ENCODE measurements around the gene ZDHHC20.

The ZDHHC20 gene

DNA sequence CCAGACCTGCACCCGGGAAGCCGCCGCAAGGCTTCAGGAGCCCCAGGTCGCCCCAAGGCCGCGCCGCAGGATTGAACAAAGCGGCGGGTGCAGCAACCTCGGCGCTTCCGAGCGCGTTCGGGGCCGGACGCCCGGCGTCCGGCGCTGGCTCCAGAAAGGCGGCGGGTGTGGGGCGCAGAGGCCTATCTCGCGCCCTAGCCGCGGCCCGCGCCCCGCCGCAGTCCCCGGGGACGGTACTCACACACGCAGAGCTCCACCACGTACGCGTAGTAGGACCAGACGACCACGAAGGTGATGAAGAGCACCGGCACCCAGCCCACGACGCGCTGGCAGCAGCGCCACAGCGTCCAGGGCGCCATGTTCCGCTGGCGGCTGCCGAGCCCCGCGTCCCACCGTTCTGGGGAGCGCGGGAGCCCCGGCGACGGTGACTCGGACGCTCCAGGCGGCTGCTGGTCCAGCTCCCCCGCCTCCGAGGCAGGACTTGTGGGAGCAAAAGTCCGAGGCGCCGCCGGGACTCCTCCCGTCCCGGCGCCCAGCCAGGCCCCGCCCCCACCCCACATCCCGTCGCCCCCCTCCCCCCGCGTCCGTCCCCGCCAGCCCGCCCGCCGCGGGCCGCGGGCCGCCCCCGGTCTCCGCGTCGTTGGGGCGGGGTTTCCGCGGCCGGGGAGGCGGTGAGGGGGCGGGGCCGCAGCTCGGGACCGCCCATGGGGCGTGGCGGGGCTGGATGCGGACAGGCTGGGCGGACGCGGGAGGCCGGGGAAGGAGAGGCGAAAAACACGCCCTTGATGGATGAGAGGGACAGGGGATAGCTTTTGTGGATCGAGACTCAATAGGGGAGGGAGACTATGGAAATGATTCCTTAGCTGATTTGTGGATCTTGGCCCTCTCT is at the start of gene ZDHHC20:
TSS of gene ZDHHC20 (minus strand) at position 491 of the 889 bp plus-strand sequence. CDS start at position 359, 132 bp downstream.
- peak; percentile 86 for DNase-seq

- DNase-seq: no peak
Measured at GRCh38 chr13:21504379-21504778, 45.3 kb upstream of the ZDHHC20 start.

GRCh38 chr13:21501686-21502085 is 42.6 kb upstream of the ZDHHC20 start:
- DNase-seq: no peak

- DNase-seq: no peak
Measured at GRCh38 chr13:21486322-21486721, 27.2 kb upstream of the ZDHHC20 start.

GRCh38 chr13:21483748-21484147 is 24.6 kb upstream of the ZDHHC20 start:
- no peak for DNase-seq

GRCh38 chr13:21481359-21481758 is 22.3 kb upstream of the ZDHHC20 start:
- no peak for DNase-seq

DNA sequence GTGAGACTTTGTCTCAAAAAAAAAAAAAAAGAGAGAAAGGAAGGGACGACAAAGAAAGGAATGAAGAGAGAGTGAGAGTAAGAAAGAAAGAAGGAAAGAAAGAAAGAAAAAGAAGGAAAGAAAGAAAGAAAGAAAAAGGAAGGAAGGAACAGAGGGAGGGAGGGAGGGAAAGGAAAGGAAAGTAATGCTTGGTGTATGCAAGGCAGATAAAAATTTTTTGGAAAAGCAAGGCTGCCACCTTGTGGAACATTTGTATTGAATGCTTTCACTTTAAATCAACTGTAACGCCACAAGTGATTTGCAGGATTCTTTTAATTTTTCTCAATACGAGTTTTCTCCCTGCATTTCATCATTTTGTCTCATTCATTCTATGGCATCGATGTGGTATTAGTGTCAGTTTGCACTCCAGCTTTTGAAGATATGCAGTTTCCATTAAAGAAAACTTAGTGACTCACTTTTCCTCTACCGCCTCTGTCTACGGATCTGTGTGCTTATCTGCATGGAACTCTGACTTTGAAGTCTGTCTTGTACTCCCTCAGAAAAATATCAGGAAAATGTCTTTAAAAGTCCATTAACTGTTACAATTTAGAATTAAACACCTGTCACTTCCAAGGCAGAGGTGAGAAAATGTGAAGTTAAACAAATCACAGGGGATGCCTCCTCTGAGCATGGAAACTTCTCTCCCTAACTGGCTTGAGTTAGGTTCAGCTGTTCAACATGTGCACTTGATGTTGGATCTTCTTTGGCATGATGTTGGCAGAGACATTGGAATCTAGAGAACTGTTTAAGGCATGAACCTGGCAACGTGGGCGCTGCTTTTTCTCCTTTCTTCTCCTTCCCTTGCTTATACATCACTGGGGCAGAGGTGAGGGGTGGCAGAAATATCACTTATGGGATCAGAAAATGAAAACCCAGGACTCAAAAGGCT is 20.0 kb upstream of the ZDHHC20 start:
- peak; percentile 64 for DNase-seq

DNA sequence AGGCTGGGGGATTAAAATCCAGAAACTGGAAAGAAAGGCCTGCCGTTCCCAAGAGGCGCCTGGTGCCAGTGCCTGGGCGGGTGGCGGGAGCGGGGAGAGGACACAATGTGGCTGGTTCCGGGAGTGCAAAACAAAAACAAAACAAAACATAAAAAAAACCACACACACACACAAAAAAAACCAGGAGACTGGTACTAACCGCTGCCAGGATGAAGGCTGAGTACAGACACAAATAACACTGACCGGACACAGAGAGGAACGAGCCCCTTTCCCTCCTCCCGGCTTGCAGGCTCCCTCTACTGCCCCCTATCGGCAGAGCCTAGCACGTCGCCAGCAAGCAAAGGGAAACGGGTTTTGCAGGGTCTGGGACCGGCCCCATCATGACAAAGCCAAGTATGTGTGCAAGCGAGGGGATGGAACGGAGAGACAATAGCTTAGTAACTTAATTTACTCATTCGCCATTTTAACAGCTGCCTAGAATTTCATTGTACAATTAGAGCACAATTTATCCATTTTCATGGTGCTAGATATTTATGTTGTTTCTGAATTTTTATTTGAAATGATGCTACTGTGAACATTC is 17.9 kb upstream of the ZDHHC20 start:
- peak; percentile 80 for DNase-seq

DNA sequence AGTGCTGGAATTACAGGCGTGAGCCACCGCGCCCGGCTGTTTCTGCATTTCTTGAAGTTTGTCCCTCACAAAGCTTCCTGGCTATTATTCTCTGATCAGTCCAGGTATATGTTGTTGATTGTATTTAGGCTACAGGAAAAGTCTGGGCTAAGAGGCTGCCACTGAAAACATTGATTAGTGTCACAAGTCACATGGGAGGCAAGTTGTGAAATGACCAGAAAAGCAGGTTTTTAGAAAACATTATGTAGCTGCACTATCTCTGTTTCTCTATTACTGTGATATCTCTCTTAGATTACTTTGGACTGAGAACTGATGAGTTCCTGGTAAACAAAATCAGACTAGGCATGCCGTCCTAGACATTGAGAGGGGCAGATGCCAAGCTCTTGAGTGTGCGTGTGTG is 16.0 kb upstream of the ZDHHC20 start:
- no peak for DNase-seq

DNA sequence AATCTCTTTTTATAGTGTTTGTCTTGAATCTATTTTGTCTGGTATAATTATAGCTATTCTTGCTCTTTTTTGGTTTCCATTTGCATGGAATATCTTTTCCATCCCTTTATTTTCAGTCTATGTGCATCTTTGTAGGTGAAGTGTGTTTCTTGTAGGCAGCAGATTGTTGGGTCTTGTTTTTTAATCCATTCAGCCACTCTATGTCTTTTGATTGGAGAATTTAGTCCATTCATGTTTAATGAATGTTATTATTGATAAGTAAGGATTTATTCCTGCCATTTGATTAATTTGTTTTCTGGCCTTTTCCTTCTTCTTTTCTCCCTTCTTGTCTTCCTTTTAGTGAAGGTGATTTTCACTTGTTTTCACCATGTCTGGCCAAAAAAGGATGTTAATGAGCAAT is 11.7 kb upstream of the ZDHHC20 start:
- no peak for DNase-seq

- DNase-seq: no peak
Measured at GRCh38 chr13:21466527-21466926, 7.4 kb upstream of the ZDHHC20 start.

- no peak for DNase-seq
Measured at GRCh38 chr13:21465710-21466160, 6.6 kb upstream of the ZDHHC20 start.

DNA sequence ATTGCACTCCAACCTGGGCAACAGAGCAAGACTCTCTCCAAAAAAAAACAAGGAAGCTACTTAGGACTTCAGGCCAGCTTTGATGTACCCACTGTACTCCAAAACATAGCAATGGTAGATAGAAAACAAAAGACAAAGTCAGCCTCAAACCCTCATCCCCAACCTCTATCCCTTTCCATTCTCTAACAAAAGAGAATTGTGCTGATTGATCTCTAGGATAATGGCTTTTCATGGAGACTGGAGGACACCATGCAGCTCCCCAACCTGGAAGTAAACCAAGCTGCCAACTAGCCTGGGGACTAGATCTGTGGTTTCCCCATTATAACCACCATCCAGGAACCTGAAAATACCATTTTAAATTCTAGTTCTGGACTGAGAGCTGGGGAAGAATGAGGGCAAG is 4.3 kb upstream of the ZDHHC20 start:
- DNase-seq: no peak

DNA sequence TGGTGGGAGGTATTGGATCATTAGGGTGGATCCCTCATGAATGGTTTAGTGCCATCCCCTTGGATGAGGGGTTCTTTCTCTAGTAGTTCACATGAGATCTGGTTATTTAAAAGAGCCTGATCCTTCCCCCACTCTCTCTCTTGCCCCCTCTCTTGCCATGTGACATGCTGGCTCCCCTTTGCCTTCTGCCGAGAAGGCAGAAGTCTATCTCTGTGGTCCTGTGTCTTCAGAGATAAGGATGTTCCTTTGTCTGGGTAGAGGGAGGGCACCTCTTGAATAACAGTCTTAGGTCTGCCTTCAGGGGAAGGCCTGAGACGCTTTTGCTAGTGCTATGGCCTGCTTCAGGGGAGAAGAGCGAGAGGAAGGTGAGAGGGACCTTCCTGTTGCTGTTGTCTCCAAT is 2.0 kb upstream of the ZDHHC20 start:
- no peak for DNase-seq

DNA sequence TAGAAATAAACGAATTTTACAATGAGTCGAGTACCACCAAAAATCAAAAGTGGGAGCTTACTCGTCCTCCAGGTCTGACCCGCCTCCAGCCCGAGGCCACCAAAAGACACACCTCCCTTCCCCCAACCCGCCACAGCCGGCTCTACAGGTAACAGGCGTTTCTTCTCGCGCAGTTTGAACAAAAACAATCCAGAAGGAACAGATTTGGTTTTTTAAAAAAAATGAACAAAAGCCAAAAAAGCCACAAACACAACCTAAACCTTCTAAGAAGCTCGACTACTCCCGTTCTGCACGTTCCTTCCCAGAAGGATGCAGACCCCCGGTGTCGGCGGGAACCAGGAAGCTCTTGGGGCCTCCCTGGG is 671 bp downstream of the ZDHHC20 start:
- DNase-seq: no peak

- no peak for DNase-seq
Measured at GRCh38 chr13:21453387-21454081, 5.6 kb downstream of the ZDHHC20 start.

GRCh38 chr13:21450936-21451335 is 8.2 kb downstream of the ZDHHC20 start:
- no peak for DNase-seq

DNA sequence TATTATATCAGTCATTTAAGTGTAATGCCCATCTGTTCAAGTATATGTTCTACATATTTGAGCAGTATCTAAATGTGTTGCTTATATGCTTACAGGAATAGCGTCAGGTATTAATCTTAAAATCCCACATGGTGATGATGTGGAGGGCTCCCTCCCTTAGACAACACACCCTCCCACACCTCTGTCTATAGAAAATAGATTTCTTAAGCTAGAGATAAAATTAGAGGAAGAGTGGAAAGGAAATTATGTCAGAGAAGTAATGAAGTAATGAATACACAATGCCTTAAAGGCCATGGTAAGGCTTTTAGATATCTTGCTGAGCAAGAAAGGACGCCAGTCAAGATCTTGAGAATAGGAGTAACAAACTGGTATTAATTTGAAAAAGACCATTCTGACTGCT is 12.4 kb downstream of the ZDHHC20 start:
- no peak for DNase-seq

- DNase-seq: no peak
Measured at GRCh38 chr13:21445759-21446158, 13.3 kb downstream of the ZDHHC20 start.

- no peak for DNase-seq
Measured at GRCh38 chr13:21443171-21443570, 15.9 kb downstream of the ZDHHC20 start.

- DNase-seq: no peak
Measured at GRCh38 chr13:21436582-21436981, 22.5 kb downstream of the ZDHHC20 start.

DNA sequence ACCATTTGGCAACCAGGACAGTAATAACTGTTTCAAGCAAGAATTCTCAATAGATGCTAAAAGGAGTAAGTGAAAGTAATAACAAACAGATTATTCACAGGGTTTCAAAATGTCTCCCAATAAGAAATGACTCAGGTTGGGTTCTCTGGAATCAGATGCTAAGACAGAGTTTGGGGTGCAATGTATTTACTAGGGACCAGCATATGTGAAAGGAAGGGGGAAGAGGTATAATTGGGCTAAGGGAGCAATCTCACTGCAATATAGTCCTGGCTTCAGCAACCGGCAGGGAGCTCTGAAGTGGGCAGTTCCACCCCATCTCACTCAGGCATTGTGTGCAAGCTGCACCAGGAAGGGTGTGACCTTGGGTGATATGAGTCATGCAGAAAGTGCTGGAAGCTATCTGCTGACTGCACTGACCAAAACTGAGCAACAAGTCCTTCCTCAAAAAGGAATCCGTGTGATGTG is 23.4 kb downstream of the ZDHHC20 start:
- no peak for DNase-seq

DNA sequence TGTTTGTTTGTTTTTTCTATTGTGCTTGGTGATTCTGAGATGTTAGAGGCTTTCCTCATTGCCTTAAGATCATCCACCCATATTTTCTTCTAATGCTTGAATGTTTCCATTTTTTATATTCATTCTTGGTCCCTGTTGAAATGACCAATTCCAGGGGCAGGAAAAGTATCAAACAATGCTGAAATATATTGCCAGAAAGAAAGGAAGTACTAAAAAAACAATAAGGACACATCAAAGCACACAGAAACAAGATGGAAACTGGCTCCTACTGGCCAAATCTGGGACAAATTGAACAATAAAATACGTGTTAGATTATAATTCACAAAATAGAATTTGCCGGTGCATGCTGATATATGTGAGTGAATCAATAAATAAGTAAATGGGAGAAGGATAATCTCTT is 23.9 kb downstream of the ZDHHC20 start:
- no peak for DNase-seq

Measured in GDM1 (cell line).